Activated CD4-positive, alpha-beta T cell treated with anti-CD3 and anti-CD28 coated beads for 4 hours (primary cell): ENCODE measurements around the gene HES4.
"Not testable (repeated sequence)": the region's sequence is repeated elsewhere in the genome, so short reads cannot be mapped to it uniquely, and the experiment has no call there.

Experiments
- DNase-seq, 2 donors: peaks; one replicate each; pipeline ENCODE4 v3.0.0-alpha.2; 2020

HES4 gene

DNA sequence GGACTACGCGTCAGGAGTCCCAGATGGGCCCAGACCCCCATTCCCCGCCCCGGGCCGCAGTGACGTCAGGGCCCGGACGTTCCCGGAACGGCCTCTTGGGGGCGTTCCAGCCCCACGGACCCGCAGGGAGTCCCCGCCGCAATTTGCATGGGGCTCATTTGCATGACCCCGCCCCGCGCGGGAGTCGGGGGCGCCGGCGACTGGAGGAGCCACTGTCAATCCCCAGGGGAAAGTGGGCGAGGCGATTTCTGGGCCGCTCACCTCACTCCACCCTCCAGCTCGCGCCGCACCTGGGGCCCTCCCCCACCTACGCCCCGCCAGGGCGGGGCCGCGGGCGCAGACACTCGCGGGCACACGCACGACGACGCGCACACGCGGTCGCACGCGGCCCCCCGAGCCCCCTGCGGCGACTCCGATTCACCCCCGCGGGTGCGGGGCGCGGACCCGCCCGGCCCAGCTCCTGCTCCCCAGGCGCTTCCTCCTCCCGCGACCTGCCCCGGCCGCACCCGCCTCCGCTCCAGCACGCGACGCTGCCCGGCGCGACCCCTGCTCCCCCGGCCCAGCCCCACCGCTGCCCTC lies 33.2 kb upstream of the HES4 start:
- DNase-seq = peak; percentile 91 to 95

DNA sequence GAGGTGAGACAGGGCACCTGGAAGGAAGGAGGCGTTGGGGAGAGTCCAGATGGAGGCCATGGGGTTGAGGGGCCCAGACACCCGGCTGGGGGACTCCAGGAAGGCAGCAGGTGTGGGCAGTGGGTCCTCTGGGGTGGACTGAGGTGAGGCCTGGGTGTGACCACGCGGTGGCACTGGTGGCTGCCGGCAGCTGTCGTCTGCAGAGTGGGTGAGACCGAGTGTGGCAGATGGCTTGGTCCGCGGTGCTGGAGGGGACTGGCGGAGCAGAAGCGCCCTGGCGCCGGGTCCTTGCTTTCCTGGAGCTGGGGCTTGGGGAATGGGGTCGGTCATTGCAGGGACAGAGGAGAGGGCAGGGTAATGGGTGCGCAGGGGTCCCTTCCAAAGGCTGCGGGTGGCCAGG lies 32.5 kb upstream of the HES4 start:
- no peak for DNase-seq

DNA sequence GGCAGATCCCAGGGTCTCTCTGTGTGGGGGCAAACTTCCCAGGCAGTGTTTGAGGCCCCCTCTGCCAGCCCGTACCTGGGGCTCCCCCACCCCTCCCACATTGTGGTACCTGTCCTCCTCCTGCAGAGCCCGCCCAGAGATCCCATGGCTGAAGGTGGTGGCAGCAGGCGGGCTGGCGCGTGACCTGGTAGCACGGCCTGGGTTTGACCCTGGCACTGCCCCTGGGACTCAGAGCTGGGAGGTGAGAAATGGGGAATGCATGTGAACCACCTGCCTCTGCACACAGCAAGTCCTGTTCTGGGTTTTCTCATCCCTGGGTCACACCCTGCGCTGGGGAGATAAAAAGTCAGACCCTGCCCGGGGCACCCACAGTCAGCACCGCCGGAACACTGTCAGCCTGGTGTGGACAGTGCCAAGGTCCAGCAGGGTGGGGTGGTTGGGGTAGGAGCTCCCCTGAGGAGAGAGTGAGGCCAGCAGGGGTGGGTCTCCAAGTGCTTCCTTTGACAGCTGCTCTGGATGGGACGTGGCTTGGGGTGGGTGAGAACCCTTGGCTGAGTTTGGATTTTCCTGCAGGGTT lies 31.9 kb upstream of the HES4 start:
- DNase-seq = no peak

DNA sequence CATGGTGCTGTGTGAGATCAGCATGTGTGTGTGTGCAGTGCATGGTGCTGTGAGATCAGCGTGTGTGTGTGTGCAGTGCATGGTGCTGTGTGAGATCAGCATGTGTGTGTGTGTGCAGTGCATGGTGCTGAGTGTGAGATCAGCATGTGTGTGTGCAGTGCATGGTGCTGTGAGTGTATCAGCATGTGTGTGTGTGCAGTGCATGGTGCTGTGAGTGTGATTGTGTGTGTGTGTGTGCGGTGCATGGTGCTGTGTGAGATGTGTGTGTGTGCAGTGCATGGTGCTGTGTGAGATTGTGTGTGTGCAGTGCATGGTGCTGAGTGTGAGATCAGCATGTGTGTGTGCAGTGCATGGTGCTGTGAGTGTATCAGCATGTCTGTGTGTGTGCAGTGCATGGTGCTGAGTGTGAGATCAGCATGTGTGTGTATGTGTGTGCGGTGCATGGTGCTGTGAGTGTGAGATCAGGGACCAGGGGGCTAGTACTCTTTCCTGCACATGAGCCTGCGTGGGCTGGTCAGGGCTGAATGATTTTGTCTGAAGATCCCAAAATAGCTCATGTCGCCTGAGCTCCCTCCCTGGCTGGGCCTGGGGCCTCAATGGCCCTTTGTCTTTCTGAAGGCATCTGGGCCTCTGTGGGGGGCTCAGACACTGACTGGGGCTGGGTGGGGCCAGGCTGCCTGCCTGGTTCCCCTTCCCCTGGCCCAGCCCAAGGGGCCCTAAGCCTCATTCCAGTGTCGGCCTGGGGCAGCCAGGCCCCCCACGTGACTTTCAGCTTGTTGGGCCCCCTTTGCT lies 31.2 kb upstream of the HES4 start:
- not testable (repeated sequence) for DNase-seq

DNA sequence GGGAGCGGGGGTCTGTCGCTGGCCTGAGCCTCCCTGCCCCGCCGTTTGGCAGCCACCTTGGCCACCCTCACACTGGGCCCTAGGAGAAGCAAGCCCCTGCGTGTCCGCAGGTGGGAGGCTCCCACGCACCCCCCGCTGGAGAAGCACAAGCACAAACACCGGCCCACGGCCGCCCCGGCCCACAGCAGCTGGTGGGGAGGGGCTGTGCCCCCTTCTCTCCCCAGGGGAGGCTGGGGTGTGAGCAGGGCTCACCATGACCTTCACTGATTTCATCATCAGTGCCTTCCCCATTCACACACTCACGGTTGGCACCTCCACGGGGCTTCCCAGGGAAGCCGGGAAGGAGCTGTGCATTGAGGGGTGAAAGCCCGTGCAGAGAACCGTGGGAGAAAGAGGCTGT lies 27.9 kb upstream of the HES4 start:
- no peak for DNase-seq

DNA sequence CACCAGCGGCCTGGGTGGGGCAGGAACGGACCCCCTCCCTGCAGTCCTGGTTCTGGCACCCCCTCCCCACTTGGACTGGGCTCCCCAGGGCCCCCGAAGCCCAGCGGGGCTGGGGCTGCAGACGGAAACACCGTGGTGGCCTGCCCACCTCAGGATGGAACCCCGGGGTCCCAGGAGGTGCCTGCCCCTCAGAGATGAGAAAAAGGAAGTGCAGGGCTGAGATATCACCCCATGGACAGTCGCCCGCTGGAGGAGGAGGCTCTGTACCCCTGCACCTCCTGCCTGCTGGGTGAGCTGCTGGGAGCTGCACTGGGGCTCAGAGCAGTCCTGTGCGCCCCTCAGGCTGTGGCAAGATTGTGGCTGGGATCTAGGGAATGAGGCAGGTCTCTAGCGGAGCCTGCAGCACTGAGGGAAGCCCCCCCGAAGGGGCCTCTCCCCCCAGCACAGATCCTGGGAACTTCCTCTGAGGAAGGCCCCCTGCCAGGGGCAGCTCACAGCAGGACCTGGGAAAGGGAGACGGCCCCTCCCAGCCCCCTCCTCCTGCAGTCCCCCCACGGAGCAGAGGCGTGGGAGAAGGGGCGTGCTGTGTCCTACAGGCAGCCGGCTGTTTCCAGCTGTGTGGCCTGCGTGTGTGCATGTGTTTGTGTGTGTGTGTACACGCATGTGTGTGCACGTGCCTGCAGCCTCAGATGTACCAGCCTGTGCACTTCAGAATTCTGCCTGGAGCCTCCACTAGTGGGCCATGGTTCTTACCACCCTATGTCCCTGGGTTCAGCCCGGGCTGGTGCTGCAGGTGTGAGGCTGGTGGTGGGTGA lies 26.9 kb upstream of the HES4 start:
- DNase-seq = no peak

DNA sequence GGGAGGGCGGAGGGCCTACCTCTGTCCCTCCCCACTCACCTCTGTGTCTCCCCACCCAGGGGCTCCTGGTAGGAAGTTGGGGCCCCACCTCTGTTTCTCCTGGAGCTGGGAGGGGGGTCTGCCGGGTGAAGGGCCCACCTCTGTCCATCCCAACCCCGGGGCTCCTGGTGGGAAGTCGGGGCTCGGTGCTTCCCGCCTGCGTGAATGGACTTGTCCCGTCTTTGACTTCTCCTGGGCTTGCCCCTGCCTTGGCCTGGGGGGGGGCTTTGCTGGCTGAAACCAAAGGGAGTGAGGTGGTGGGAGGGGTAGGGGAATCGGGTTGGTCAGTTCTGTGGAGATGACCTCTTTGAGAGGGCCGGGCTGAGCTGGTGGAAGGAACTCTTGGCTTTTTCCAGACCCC lies 25.8 kb upstream of the HES4 start:
- DNase-seq = no peak

DNA sequence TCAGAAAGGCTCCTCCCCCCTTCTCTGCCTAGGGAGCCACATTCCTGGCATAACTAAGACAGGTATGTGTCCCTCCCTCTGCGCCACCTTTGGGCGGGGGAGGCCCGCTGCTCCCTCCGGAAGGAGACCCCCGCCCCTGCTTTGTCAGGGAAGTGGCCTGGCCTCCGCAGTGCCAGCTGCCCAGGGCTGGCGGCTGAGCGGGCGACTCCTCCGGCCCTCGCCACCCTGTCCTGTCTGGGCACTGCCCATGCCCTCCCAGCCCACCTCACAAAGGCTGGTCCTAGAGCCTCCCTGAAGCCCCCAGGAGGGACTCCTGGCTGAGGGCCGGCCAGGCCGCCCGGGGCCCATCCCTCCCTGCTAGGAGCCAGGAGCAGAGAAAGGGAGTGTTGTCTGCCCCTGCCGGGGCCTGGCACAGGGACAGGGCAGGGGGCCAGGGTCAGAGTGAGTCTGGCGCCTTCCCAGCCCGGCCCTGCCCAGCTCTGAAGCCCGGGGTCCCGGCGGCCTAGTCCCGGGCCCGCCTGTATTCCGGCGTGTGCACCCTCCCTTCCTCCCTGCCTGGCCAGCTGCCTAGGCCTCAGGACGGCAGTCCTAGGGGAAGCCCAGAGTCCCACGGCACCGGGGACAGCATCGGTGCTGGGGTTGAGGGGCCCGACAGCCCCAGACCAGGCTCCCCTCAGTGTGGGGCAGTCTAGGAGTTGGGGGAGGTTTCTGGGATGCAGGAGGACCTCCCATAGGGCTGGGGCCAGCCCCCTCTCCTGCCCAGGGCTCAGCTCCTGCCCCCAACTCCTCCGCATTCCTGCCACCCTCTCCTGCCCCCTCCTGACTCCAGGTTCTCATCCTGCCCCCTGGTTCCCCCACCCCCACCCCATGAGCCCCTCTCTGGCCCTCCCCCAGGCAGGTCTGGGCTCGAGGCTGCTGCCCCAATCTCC lies 25.1 kb upstream of the HES4 start:
- DNase-seq = no peak

DNA sequence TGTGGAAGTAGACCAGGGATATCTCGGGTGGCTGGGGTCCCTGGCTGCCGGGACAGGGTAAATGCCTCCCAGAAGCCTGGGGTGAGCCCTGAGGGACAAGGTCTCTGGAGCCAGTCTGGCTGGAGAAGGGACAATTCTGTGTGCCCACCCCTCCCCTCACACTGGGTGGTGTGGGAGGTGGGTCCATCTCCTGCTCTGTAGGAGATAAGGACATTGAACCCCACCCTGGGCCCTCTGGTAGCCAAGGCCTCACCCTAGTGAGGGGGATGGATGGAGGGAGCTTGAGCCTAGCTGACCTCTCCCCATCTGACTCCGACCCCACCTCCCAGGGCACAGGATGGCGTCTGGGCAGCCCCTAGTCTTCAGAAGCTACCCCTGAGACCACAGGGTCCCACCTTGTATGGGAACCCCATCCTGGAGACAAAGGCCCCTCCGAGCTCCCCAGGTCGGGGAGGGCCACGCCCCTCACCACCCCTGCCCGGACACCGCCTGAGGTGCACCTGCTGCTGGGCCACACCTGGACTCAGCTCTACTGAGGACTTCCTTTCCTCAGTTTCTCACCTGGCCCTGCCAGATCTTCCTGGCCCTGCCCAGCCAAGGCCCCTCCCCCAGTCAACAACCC lies 24.4 kb upstream of the HES4 start:
- no peak for DNase-seq

DNA sequence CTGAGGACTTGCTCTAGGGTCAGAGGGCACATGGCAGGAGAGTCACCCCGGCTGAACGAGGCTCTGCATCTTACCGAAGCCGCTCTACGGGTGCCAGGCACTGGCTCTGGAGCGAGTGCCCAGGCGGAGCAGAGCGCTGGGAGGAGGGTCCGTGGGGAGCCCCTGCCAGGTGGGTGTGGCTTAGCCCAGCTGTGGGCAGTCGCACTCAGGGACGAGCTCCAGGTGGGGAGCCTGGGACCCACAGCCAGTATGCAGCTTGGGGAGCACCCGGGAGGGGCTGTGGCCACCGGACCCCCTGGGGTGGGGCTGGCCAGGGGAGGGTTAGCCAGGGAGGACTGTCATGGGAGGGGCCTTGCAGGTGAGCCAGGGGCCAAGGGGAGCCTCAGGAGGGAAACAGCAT lies 23.8 kb upstream of the HES4 start:
- no peak for DNase-seq

DNA sequence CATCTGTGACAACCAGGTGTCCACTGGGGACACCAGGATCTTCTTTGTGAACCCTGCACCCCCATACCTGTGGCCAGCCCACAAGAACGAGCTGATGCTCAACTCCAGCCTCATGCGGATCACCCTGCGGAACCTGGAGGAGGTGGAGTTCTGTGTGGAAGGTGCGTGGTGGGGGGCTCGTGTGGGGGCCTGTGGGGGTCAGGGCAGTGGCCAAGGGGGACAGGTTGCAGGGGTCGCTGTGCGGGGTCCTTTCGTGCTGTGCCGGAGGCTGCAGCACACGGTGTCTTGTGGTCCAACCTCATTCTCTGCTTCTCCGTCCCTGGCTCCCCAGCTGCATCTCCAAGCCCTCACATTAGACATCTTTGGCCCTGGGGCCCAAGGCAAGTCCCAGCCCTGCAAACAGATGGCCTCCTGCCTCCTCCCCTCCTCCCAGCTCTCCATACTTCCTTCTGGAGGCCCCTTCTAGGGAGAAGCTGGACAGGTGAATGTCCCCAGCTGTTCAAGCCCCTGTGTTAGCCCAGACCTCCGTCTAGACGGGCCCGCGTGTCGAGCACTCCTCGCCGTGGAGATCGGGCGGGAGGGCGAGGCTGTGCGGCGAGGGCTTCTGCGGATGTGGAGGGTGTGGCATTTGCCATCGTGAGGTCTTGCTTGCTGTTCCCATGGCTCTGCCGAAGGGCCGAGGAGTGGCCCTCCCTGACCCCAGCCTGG lies 22.6 kb upstream of the HES4 start:
- DNase-seq = no peak

DNA sequence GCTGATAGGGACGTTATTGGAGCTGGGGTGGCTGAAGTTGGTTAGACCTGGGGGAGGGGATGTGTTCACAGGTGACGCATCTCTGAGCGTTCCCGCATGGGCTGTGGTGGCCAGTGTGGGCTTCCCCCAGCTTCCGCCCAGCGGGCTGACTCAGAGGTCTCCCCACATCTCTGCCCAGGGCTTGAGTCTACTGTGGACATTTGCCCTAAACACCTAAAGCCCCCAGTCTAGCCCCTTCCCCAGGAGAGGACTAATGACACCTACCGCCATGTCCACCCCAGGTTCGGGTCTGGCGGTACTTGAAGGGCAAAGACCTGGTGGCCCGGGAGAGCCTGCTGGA lies 22.0 kb upstream of the HES4 start:
- DNase-seq = no peak

DNA sequence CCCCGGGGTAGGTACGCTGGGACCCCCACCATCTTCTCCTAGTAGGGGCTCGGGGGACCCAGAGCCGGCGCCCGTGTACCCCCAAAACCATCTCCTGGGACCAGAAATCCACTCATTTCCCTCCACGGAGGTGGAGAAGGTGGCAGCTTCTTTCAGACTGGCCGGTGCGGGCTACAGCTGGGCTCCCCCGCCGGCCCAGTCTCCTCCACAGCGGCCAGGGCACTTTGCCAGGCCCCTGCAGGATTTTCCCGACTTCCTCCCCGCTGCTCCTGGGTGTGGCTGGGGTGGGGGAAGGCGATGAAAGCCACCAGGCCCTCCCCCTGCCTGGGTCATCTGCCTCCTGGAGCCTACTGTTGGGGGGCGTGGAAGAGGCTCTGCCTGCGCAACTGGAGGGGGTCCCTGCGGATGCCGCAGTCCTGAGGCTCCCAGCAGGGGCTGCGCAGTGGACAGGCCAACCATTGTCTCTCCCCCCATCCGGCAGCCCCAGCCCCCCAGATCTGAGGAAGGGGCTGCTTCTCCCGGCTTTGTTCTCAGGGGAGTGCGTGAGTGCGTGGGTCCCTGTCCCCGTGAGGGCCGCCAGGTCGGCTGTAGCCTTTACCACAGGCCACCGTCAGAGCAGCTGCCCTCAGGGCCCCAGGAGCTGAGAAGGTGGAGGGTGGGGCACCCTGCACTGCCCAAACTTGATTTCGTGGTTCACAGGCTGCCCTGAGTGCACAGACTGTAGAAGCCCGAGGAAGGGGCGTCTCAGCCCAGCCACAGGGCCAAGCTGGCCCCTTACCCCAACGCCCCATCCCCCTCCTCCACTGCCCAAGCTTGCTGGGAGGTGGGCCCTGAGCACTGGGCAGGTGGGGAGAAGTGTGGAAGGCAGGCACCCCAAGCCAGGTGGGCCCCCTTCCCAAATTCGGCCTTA lies 21.4 kb upstream of the HES4 start:
- DNase-seq = no peak

DNA sequence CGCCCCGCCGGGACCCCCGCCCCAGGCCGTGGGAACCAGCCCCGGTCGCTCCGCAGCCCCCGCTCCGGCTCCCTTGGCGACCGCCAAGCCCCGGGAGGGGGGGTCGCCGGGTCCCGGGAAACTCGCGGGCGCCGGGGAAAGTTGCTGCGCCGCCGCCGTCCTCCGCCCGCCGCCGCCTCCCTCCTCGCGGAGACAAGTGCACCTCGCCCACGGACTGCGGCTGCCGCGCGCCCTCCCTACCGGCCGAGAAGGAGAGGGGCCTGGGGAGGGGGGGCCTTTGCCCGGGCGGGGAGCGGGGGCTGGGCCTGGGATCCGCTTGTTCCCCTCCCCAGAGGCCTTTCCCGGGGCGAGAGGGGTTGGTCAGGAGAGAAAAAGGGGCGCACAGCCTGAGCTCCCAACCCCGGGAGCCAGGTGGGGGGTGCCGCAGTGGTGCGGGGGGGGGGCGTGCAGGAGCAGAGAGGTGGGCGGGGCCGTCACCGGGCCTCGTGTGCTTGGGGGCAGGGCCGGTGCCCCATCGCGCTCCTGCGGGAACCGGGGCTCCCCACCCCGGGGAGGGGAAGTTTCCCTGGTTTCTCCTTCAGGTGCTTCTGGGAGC lies 20.6 kb upstream of the HES4 start:
- DNase-seq = peak; percentile 53 to 63

DNA sequence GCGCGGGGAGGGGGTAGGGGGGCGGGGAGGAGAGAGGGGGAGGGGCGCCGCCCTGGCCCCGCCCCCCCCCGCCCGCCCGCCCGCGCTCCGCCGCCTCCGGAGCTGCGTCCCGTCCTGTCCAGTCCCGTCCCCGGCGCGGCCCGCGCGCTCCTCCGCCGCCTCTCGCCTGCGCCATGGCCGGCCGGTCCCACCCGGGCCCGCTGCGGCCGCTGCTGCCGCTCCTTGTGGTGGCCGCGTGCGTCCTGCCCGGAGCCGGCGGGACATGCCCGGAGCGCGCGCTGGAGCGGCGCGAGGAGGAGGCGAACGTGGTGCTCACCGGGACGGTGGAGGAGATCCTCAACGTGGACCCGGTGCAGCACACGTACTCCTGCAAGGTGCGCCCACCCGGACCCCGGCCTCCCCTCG lies 20.1 kb upstream of the HES4 start, which contains the start of gene AGRN:
Gene AGRN (plus strand): TSS at position 121 of the 405 bp plus-strand sequence. CDS start 53 bp downstream, at position 174.
- no peak for DNase-seq

DNA sequence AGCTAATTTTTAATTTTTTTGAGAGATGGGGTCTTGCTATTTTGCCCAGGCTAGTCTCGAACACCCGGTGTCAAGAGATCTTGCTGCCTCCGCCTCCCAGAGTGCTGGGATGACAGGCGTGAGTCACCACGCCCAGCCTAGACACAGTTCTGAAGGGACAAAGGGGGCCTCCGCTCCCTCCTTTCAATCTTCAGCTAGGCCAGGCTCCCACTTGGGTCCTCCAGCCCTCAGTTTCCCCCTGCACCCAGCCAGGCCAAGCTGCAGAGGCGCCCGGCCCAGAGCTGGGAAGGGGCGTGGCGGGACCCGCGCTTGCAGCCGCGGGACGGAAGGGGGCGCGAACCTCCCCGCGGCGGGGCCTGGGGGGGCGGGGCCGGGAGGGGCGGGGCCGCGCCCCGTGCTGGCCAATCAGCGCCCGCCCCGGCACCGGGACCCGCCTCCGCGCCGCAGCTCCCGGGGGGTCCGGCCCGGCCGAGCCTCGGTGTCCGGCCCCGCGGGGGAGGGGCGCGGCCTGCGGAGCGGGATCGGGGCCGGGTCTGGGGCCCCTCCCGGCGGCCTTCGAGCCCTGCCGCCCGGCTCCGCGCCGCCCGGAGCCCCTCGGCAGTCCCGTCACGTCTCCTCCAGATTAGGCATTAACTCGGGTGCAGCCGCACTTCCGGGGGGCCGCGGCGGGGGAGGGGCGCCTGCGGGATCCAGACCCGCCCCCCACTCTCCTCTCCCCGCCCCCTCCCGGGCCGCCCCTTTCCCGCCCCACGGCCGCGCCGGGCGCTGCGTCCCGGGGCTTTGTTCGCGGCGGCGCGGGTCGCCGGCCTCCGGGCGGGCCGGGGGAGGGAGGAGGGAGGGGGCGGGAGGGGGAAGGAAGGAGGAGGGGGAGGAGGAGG lies 19.5 kb upstream of the HES4 start:
- peak; percentile 76 to 81 for DNase-seq

DNA sequence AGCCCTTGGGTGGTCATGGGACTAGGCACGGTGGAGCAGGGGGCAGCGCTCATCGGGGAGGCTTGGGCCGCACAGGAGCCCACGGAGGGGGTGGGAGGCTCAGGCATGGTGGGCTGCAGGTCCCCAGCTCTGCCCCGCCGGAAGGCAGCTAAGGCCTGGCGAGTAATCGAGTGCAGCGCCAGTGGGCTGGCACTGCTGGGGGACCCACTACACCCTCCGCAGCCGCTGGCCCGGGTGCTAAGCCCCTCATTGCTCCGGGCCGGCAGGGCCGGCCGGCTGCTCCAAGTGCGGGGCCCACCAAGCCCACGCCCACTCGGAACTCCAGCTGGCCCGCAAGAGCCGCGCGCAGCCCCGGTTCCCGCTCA lies 18.4 kb upstream of the HES4 start:
- not testable (repeated sequence) for DNase-seq

DNA sequence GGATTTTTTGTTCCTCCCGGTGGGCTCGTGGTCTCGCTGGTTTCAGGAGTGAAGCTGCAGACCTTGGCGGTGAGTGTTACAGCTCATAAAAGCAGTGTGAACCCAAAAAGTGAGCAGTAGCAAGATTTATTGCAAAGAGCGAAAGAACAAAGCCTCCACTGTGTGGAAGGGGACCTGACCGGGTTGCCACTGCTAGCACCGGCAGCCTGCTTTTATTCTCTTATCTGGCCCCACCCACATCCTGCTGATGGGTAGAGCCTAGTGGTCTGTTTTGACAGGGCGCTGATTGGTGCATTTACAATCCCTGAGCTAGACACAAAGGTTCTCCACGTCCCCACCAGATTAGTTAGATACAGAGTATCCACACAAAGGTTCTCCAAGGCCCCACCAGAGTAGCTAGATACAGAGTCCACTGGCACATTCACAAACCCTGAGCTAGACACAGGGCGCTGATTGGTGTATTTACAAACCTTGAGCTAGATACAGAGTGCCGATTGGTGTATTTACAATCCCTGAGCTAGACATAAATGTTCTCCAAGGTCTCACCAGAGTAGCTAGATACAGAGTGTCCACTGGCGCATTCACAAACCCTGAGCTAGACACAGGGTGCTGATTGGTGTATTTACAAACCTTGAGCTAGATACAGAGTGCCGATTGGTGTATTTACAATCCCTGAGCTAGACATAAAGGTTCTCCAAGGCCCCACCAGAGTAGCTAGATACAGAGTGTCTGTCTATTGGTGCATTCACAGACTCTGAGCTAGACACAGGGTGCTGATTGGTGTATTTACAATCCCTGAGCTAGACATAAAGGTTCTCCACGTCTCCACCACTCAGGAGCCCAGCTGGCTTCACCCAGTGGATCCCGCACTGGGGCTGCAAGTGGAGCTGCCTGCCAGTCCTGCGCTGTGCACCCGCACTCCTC lies 17.8 kb upstream of the HES4 start:
- not testable (repeated sequence) for DNase-seq
